ENCODE measurements around the gene ADAMTSL3.

DNA sequence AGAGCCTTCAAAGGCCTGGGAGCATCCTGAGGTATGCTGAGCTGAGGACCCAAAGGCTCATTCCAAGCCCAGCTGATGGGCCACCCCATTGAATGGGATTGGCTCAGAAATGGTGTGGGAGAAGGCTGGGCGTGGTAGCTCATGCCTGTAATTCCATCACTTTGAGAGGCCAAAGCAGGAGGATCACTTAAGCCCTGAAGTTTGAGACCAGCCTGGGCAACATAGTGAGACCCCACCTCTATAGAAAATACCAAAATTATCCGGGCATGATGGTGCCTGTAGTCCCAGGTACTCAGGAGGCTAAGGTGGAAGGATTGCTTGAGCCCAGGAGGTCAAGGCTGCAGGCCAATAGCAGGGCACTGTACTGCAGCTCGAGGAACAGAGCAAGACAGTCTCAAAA, 43.8 kb upstream of the ADAMTSL3 start:
- no peak for TF ChIP-seq SUZ12 (IDR thresholded peaks at IDR 0.05; ENCODE audit: extremely low read depth, insufficient read depth, insufficient read length)
- no peak for TF ChIP-seq YY1 (IDR thresholded peaks at IDR 0.05; ENCODE audit: insufficient read depth, insufficient read length)
